SK-N-MC (cell line): ENCODE results near the gene CAMKMT.

Experiments used
- EZH2 ChIP-seq: fragments of 200-600 bp; sonication (generic); IDR thresholded peaks from one replicate; pipeline ENCODE4 v1.6.1; 2017; ENCODE audit warnings: antibody characterized with exemption
- FOXP2 ChIP-seq: optimal IDR thresholded peaks from 2 replicates; pipeline ENCODE3; 2011; ENCODE audit warnings: mild to moderate bottlenecking, moderate library complexity; ENCODE audit not compliant: insufficient read depth; ENCODE audit errors: extremely low read length, control extremely low read depth
- POLR2AphosphoS5 ChIP-seq: IDR thresholded peaks from 2 replicates; pipeline ENCODE4 v1.6.1; 2012; ENCODE audit warnings: mild to moderate bottlenecking, low read depth, low read length, borderline replicate concordance

- TF ChIP-seq POLR2AphosphoS5 (no peak), EZH2 (no peak), FOXP2 (no peak)
These were observed 219.2 kb downstream of the CAMKMT start for GRCh38 chr2:44580875-44581515.
